HG03175 (cell line): ENCODE measurements around the gene SETX.

ENCODE experiments used
- ATAC-seq: cut with Tn5 transposase; IDR thresholded peaks from one replicate; pipeline ENCODE4 v1.9.1; 2021; ENCODE audit warnings: mild to moderate bottlenecking, moderate library complexity; ENCODE audit not compliant: unreplicated experiment

SETX gene

DNA sequence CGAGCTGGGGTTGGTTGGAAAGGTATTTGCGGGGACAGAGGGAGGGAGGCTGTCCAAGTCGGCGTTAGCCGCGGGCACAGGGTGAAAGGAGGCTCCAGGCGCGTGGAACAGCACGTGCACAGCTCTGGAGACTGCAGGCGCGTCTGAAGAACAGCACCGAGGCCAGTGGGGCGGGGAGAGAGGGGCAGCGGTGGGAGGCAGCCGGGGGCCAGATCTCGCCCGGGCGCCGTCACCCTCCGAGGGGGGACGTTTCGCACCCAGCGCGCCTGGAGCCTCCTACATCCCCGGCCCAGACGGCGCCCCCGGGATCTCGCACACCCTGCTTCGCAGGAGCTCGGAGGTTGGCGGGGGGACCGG, 113.3 kb downstream of the SETX start:
- ATAC-seq, result peak; percentile 4

DNA sequence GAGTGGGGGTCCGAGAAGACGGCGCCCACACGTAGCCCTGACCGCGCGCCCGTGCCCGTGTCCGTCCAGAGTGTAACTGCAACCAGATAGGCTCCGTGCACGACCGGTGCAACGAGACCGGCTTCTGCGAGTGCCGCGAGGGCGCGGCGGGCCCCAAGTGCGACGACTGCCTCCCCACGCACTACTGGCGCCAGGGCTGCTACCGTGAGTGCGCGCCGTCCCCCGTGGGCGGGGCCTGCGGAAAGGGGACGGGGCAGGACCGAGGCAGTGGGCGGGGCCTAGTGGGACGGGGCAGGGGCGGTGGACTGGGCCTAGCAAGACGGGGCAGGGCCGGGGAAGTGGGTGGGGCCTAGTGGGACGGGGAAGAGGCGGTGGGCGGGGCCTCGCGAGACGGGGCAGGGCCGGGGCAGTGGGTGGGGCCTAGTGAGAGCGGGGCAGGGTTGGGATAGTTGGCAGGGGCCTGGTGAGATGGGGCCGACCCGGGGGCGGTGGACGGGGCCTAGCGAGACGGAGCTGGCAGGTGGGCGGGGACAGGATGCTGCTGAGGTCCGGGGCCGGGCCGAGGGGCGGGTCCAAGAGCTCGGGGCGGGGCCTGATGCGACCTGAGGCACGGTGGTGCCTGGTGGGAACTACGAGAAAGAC, 113.8 kb downstream of the SETX start:
- peak; percentile 74 for ATAC-seq

DNA sequence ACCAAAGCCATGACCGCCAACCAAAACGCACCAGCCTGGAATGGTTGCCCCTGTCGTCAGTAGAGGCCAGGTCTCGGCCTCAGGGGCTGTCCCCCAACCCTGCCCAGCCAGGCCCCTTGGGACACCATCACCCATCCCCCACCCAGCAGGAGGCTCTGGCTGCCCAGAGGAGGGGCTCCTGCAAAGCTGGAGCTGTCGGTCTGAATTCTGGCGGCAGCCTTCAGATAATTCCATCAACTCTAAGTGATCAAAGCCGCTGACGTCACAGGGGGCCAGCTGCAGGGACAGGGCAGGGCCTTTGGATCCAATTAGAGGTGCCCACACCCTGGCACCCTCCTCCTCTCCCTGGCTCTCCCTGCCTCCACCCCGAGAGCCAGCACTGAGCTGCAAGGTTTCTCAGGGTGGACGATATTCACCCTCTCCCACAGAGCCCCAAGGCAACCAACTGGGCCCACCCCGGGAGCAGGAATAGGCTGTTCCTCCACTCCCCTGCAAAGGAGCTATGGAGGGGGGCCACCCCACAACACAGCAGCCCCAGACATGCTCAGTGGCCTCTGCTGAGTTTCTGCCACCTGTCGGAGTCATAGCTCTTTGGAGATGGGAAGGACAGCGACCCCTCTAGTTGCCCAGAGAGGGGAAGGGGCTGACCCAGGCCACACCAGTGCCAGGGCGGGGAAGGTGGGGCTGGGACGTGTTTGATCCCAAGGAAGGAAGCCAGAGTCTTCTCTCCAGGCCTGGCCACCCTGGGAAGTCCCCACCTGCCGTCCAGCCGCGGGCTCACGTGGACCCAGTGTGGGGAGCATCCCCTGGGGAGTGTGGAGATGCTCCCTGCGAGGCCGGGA, 114.6 kb downstream of the SETX start:
- no peak for ATAC-seq

DNA sequence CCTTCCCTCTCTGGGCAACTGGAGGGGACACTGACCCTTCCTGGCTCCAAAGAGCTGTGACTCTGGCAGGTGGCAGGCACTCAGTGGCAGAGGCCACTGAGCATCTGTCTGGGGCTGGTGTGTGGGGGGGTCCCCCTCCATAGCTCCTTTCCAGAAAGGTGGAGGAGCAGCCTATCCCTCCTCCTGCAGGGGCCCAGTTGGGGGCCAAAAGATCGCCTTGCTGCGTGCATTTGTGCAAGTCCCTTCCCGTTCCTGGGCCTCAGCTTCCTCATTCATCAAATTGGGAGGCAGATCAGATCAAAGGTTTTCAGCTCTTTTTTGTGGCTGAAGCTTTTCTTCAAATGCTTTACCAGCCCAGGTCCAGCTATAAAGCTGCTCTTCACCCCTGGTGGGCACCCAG, 115.3 kb downstream of the SETX start:
- no peak for ATAC-seq

DNA sequence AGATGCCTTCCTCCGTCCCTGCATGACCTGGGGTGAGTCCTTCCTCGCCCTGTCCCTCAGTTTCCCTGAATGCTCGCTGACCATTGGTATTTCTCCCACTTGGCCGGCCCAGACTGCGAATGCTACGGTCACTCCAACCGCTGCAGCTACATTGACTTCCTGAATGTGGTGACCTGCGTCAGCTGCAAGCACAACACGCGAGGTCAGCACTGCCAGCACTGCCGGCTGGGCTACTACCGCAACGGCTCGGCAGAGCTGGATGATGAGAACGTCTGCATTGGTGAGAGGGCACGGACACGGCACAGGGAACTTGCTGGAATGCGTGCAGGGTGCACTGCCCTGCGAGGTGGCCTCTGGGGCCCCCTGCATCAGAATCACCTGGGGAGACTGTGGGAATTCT, 115.8 kb downstream of the SETX start:
- no peak for ATAC-seq

DNA sequence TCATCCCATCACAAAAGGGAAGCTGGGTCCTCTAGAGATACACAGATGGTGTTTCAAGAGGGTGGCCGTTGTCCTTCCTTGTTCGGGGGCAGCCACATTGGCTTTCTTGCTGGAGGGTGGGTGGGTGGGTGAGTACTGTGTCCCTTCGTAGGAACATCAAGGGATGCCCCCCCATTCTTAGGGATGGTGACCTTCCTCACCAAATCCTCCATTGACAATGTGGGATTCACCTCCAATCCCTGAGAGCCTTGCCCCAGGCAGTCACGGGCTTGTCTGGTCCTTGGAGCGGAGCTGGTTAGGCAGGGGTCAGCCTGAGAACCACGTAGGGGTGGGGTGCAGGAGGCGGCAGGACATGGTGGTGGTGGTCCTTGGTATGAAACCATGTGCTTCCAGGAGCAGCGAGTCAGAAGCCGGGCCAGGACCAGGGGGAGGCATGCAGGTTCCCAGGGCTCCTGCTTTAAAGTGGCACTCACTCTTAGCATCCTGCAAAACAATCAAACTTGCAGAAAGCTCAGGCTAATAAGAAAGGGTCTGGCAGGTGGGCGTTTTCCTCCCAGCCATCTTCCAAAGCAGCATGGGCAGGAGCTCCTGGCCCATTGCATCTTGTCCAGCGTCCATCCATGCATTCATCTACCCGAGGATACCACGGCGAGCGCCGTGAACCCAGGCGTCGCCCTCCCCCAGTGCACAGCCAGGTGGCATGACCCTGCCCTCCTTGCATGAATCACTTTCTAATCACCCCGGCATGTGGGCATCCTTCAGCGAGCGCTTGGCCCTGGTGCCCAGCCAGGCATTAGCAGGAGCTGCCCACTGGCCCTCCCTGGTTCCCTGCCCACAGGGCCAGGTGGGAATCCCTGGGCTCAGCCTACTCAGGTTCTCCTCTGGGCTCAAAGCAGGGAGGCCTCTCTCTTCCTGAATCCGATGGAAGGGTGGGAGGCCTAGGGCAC, 116.5 kb downstream of the SETX start:
- ATAC-seq, result no peak

DNA sequence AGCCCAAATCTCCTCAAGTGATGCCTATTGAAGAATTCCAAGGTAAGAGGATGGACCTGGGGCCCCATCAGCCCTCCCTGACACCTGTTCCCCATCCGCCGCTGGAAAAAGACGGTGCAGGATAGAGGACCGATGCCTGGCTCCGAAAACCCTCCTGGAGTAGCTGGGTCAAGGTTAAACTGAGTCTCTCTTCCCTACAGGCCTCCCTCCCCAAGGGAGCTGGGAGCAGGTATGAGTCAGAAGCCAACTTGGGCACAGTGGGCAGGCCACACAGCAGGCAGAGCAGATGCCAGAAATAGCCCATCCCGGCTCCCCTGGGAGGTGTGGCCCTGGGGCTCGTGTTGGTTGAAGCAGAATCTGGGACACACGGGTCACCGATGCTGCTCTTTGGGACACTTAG, 117.3 kb downstream of the SETX start:
- no peak for ATAC-seq

DNA sequence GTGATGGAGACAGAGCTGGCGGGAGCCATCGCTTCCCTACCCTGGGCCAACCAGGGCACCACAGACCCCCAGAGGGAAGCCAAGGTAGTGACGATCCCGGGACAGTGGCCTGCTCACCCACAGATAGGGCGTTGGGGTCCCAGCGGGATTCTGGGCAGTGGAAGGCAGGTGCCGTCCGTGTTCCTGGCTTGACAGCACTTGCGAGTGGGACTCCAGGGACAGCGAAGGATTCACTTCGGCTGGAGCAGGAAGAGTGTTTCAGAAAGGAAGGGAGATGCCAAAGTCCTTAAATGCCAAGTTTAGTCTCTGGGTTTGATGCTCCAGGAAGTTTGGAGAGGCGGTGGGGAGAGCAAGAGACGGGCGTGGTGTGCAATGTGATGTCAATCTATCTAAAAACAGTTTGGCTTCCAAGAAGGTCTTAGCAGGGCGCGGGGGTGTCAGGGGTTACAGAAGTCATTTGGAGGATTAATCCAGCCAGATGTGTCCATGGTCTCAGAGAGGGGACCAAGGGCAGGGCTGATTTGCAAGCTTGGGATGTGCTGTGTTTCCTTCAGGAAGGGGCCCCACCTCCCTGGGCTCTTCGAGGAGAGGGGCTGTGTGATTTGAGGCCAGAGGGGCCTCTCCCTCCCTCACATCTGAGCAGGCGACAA, 118.0 kb downstream of the SETX start:
- no peak for ATAC-seq

DNA sequence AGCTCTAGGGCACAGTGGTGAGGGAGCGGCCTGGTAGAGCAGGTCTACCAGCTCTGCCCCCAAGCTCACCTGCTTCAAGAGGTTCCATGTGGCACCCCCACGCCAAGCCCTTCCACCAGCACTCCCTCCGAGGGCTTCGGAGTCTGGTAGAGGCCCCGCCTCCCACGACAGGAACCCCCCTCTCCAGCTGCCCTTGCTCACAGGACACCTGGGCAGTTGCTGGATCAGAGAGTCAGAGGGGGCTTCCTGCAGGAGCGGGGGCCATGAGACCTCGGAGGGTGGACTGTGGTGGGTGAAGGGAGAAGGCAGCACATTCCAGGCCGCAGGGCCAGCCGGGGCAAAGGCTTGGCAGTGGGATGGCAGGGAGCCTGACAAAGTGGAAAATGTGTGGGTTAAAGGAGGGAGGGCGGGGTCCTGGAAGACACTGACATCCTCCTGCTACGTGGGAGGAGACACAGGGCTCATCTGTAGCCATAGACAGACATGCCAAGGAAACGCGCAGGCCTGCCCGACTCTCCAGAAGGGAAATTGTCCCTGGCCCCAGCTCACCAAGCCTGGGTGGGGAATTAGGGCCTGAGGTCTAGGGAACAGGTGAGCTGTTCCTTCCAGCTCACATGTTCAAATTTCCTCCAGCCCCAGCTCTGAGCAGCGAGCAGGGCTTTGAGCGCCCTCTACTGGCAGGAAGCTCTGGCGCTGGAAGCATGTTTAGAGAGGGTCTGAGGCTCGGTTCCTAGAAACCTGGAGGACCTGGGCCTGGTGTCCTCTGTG, 118.7 kb downstream of the SETX start:
- no peak for ATAC-seq

DNA sequence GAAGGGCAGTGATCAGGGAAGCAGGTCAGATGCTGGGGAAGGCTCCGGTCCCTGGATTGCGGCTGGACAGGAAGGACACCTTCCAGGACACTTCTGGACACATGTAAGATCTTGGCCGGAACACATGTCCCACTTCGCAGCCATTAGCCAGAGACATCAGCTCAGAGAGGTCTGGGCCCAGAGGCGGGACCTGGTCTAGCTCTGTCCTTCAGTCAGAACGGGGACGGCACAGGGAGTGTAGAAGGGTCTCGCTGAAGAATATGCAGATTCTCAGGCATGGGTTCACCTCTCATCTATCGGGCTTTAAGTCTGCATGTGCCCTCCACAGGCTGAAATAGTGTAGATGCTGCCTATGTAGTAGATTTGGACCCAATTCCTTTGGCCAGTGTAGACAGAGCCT, 119.7 kb downstream of the SETX start:
- no peak for ATAC-seq

DNA sequence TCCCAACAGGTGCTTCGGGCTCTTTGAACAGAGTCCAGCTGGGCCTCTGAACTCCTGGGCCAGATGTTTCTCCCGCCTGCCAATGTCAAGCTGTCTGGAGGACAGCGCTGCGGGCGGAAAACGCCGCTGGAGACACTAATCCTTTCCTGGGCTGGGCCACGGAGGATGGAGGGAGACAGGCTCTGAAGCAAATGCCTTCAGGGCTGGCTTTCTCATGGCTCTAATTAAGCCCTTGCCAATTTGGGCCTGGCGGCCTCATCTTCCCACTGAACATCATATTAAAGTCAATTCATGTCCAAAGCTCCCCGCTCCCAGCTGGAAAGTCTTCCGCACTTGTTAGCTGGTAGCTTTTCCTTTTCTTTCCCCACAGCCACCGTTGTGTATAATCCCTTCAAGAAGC, 120.3 kb downstream of the SETX start:
- ATAC-seq, result no peak

DNA sequence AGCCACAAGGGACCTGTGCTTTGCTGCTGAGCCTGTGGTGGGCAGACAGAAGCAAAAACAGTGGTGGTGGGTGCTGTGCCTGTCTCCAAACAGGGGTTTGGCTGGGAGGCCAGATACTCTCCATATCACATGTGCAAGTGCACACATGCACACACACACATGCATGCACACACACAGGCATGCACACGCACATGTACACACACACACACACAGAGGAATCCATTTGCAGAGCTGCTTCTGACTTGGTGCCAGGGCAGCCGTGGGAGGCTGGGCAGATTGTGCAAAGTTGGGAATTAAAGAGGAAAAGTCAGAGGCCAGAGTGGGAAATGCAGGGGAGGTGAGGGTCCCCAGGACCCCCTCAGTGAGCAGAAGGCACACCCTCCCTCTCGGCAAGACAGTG, 121.6 kb downstream of the SETX start:
- no peak for ATAC-seq

DNA sequence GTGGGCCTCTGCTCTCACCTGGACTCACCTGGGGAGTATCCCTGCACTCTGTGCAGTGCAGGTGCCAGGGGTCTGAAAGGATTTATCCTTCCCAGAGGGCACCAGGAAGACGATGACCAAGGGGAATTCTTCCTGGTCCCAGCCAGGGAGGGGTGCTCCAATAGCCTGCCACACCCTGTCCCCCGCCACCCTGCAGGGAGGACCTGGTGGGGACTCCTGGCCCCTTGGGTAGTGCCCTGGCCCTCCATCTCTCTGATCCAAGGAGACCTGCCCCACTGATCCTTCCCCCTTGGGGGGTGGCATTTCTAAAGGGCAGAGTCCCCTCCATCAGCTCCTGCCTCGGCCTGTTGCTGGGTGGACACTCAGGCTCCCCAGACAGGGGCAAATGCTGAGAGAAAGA, 122.3 kb downstream of the SETX start:
- ATAC-seq, result no peak

DNA sequence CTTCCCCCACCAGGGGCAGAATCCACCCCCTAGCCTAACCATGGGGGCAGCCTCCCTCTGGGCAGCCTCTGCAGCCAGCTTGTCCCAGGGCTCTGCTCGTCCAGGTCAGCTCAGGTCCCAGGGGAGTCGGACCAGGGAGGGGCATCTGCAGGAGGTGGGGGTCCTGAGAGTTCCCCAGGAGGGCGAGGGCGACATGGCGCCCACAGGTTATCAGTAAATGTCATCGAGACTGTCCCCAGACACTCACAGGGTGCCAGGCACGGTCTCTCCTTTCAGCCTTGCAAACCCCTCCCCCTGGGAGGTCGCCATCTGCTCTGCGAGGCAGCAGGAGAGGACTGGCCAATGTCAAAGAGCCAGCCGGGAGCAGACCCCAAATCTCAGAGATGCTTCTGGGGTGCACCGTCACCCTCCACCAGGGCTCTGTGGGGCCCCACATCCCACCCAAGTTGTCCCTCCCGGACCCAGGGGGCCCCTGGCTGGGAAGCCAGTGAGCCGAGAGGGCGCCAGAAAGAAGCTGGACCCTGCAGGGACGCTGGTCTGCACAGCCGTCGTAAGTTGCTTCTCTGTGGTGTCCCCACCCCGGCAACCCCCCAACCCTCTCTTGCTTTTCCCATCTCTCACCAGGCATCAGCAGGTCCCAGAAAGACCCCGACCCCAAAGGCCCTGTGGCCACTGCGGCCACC, 123.6 kb downstream of the SETX start:
- ATAC-seq, result no peak

DNA sequence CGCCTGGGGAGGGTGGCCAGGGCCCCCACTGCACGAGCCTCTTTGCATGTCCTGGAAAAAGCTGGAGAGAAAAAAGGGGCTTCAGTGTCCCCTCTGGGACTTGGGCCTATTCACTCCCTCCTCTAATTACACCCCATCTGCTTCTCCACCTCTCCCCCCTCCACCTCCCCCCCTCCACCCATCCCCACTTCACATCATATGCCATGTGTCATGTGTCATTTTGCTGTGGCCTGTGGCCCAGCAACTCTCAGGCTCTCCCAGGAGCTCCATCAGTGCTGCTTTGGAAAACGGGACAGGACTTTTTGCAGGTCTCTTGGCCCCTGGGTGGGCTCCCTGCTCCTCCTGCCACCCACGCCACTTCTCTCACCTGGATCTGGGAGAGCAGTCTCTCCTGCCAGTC, 124.2 kb downstream of the SETX start:
- no peak for ATAC-seq

DNA sequence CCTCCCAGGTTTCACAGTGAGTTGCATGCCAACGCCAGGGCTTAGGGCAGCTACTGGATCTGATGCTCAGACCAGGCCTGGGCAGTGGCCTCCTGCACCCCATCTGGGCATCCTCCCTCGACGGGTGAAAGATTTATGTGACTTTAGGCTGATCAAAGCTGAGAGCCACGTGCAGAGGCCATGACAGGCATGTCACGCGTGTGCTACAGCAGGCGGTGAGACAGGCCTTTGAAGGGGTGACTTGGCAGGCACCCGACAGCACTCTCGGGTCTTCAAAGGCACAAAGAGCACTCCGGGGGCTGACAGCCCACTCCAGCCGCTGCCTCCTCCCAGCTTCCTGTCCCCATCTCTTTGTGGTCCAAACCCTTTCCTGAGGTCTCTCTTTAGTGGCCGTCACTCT, 126.7 kb downstream of the SETX start:
- no peak for ATAC-seq

DNA sequence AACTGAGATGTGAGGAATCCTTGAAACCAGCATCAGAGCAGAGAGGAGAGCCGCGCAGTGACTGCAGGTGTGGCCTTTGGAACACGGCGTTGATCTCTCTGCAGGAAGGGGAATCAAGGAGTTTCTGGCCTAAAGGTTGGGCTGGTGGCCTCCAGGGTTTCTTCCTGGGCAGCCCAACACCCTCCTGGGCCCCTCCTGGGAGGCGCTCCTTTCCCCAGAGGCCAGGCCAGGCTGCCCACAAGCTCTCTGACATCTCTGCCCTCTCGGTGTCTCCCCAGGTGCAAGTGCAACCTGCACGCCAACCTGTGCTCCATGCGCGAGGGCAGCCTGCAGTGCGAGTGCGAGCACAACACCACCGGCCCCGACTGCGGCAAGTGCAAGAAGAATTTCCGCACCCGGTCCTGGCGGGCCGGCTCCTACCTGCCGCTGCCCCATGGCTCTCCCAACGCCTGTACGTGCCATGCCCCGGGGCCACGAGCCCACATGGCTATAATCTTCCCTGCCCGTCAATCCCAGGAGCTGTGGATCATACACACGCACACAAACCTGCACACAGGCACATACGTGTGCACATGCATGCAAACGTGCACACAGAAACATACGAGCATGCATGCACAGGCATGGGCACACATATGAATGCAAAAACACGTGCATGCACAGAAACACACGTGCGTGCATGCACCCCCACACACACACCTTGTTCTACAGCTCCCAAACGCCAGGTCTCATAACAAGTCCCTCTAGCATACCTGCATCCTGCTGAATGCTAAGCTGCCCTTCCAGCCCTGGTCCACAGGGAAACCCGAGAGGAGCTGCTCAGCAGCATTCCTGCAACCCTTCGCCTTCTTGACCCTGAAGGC, 128.0 kb downstream of the SETX start:
- ATAC-seq, result no peak

DNA sequence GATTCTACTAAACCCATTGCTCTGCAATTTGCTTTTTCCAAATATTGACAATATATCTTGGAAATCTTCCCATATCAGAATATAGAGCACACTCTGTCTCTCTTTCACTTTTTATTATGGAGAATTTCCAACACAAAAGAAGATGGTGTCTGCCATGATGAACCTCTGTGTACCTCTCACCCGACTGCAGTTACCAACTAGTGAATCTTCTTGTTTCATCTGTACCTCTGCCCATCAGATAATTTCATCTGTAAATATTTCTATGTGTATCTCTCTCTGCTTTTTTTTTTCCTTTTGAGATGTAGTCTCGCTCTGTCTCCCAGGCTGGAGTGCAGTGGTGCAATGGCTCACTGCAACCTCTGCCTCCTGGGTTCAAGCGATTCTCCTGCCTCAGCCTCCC, 130.1 kb downstream of the SETX start:
- ATAC-seq, result no peak

DNA sequence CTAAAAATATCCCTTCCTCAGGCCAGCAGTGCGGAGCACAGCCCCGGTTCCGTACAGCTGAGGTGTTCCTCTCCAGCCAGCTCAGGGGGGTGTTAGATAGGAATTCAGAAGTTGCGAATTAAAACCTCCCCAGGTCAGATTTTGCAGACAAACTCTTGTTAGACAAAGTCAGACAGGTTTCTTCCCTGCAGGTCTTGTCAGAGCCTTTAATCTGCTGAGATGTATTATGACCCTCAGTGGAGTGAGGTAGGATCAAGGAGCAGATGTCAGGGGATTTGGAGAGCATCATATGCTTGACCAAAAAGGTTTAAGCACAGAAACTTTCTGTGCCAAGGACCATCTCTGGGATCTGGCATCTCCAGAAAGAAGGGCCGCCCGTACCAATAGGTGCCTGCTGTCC, 132.8 kb downstream of the SETX start:
- ATAC-seq, result no peak
